PC-3 (cell line): ENCODE measurements around the gene AP4B1.

ENCODE experiments used
- EZH2 ChIP-seq: fragments of 300-600 bp; sonication (generic); IDR thresholded peaks from one replicate; pipeline ENCODE4 v1.6.1; 2017; ENCODE audit warnings: antibody characterized with exemption, mild to moderate bottlenecking, low read length; ENCODE audit not compliant: unreplicated experiment
- EZH2phosphoT487 ChIP-seq: fragments of 300-600 bp; sonication (generic); IDR thresholded peaks from 2 replicates; pipeline ENCODE4 v1.6.1; 2018; ENCODE audit warnings: mild to moderate bottlenecking, antibody characterized with exemption, low read length, borderline replicate concordance
- TF ChIP-seq, protein P1 (sequence below): fragments of 300-600 bp; sonication (generic); conservative IDR thresholded peaks from 2 replicates; pipeline ENCODE4 v1.5.1; 2017; ENCODE audit warnings: antibody characterized with exemption, low read depth, mild to moderate bottlenecking, low read length

DNA sequence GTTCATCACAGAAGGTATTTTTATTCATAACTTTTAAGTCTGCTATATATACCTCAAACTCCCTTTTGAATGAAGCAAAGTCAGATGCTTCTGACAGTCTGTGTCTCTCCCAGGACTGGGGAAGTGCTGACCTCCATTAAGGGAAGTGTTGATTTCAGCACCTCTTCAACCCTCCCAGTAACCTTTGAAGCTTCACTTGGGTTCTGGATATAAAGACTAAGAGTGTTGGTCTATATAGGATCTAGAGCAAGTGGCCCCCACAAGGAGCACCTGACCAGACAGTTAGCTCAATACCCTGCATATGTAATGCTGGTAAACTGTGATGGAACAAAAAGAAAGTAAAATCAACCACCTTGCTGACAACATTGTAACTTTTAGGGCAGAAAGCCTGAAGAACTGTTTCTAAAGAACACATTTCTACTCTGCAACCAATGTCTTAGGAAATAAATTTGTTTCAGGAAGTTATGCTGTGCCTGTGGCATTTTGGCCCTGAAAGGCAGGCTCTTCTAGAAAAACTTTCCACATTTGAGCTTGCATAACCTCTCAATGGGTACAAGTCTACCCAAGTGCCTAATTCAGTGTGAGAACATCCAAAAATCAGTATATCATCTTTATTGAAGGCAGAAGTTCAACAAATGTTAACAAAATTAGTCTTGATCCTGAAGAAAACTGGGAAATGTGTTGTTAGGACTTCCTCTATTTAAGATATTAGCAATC is 32.2 kb downstream of the AP4B1 start:
- TF ChIP-seq, protein P1, sequence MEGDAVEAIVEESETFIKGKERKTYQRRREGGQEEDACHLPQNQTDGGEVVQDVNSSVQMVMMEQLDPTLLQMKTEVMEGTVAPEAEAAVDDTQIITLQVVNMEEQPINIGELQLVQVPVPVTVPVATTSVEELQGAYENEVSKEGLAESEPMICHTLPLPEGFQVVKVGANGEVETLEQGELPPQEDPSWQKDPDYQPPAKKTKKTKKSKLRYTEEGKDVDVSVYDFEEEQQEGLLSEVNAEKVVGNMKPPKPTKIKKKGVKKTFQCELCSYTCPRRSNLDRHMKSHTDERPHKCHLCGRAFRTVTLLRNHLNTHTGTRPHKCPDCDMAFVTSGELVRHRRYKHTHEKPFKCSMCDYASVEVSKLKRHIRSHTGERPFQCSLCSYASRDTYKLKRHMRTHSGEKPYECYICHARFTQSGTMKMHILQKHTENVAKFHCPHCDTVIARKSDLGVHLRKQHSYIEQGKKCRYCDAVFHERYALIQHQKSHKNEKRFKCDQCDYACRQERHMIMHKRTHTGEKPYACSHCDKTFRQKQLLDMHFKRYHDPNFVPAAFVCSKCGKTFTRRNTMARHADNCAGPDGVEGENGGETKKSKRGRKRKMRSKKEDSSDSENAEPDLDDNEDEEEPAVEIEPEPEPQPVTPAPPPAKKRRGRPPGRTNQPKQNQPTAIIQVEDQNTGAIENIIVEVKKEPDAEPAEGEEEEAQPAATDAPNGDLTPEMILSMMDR: no peak
- TF ChIP-seq EZH2phosphoT487 (no peak), EZH2 (no peak)
